GM18498 (cell line): ENCODE results near the gene LDLRAD4.
"Not testable (repeated sequence)": the region's sequence is repeated elsewhere in the genome, so short reads cannot be mapped to it uniquely, and the experiment has no call there.

ENCODE experiments used
- ATAC-seq: cut with Tn5 transposase; IDR thresholded peaks from one replicate; pipeline ENCODE4 v1.9.1; 2021; ENCODE audit warnings: mild to moderate bottlenecking, moderate library complexity; ENCODE audit not compliant: unreplicated experiment

Gene LDLRAD4

GRCh38 chr18:13680612-13681011 lies 462.1 kb downstream of the LDLRAD4 start:
- no peak for ATAC-seq

GRCh38 chr18:13681701-13682100 lies 463.1 kb downstream of the LDLRAD4 start:
- no peak for ATAC-seq

GRCh38 chr18:13684546-13684945 lies 466.0 kb downstream of the LDLRAD4 start:
- ATAC-seq = no peak

GRCh38 chr18:13688191-13689136 lies 469.9 kb downstream of the LDLRAD4 start:
- ATAC-seq = no peak

- not testable (repeated sequence) for ATAC-seq
Measured at GRCh38 chr18:13690060-13690459, 471.5 kb downstream of the LDLRAD4 start.

- ATAC-seq = not testable (repeated sequence)
Measured at GRCh38 chr18:13695337-13695736, 476.8 kb downstream of the LDLRAD4 start.

GRCh38 chr18:13696961-13697360 lies 478.4 kb downstream of the LDLRAD4 start:
- no peak for ATAC-seq

DNA sequence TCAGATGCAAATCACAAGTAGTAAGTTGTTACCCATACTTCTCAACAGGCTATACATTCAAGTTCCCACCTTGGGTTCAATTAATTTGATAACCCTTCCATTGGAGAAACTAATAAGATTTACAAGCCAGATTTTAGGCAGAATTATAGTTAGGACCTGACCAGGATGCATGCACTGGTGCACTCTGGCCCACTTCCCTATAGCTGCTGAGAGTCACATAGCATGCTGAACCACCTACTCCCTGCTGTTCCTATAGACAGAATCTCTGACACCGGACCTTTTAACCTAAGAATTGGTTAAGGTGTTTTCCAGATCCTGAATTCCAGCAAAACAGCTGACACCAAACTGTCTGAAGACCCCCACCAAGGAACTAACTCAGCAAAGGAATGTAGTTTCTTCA lies 481.6 kb downstream of the LDLRAD4 start:
- ATAC-seq = no peak
